ENCODE measurements around the gene ZMPSTE24.

DNA sequence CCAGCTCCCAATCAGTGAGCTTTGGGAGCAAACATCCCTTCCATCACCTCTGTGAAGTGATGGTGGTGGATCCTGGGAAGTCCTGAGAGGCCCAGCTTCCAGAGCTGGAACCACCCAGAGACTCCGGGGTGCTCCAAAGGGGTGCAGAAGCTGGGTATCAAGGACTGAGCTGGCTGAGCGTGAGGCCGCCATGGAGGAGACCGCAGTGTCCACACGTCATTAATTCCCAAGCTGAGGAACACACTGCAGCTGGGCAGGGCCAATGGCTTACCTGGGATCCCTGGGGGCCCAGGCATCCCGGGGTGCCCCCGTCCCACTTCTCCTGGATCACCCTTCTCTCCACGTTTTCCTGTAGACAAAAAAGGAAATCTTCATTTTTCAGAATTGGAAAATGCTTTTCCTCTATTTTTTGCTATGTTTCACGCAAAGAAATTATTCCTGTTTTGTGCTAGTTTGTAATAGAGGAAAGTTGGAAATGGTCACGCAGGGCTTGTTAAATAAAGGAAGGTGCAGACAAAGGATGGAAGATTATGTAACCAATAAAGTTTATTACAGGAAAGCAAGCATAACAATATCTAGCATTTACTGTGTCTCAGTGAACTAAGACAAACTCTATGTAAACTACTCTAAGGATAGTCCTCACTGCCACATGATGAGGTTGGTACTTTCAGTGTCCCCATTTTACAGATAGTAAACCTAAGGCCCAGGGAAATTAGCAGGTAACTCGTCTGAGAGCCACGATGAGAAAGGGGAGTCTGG lies 43.7 kb downstream of the ZMPSTE24 start:
- TF ChIP-seq, protein P1, sequence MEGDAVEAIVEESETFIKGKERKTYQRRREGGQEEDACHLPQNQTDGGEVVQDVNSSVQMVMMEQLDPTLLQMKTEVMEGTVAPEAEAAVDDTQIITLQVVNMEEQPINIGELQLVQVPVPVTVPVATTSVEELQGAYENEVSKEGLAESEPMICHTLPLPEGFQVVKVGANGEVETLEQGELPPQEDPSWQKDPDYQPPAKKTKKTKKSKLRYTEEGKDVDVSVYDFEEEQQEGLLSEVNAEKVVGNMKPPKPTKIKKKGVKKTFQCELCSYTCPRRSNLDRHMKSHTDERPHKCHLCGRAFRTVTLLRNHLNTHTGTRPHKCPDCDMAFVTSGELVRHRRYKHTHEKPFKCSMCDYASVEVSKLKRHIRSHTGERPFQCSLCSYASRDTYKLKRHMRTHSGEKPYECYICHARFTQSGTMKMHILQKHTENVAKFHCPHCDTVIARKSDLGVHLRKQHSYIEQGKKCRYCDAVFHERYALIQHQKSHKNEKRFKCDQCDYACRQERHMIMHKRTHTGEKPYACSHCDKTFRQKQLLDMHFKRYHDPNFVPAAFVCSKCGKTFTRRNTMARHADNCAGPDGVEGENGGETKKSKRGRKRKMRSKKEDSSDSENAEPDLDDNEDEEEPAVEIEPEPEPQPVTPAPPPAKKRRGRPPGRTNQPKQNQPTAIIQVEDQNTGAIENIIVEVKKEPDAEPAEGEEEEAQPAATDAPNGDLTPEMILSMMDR (conservative IDR thresholded peaks at IDR 0.05; ENCODE audit: low read depth, low read length): no peak
- TF ChIP-seq, protein P2, sequence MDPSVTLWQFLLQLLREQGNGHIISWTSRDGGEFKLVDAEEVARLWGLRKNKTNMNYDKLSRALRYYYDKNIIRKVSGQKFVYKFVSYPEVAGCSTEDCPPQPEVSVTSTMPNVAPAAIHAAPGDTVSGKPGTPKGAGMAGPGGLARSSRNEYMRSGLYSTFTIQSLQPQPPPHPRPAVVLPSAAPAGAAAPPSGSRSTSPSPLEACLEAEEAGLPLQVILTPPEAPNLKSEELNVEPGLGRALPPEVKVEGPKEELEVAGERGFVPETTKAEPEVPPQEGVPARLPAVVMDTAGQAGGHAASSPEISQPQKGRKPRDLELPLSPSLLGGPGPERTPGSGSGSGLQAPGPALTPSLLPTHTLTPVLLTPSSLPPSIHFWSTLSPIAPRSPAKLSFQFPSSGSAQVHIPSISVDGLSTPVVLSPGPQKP (IDR thresholded peaks at IDR 0.05; ENCODE audit: borderline replicate concordance, low read depth, low read length): no peak
- TF ChIP-seq MXI1 (IDR thresholded peaks at IDR 0.05; ENCODE audit: borderline replicate concordance, low read depth, low read length) (no peak), USF2 (IDR thresholded peaks at IDR 0.05; ENCODE audit: low read depth, low read length) (no peak), RAD21 (IDR thresholded peaks at IDR 0.05; ENCODE audit: low read length) (no peak)
